Neural progenitor cell (in vitro differentiated cells): Measurements from ENCODE around the gene ALKBH1. TPM values are rescaled to one million over a fixed set of nuclear protein-coding genes. Genes with fewer than 3 reads are reported as not detected.

Experiments used
- DNase-seq: peaks from one replicate; pipeline ENCODE4 v3.0.0-alpha.2; 2016; ENCODE audit warnings: low spot score
- H2AFZ ChIP-seq: fragments of 200-600 bp; sonication (generic); replicated peaks from 2 replicates; pipeline ENCODE4 v1.6.1; 2016; ENCODE audit warnings: antibody characterized with exemption
- H3F3A ChIP-seq: fragments of 200-600 bp; sonication (generic); 2 replicates; pipeline ENCODE4 v1.6.1; 2016; ENCODE audit warnings: antibody characterized with exemption, low read depth
- H3K27ac ChIP-seq: fragments of 200-600 bp; sonication (generic); 2 replicates; pipeline ENCODE4 v1.5.1; 2016; ENCODE audit warnings: mild to moderate bottlenecking
- H3K27me3 ChIP-seq: fragments of 200-600 bp; sonication (generic); 2 replicates; pipeline ENCODE4 v1.6.1; 2016; ENCODE audit warnings: mild to moderate bottlenecking, moderate library complexity
- H3K36me3 ChIP-seq: fragments of 200-600 bp; sonication (generic); 2 replicates; pipeline ENCODE4 v1.5.1; 2016
- H3K4me1 ChIP-seq: fragments of 200-600 bp; sonication (generic); 2 replicates; pipeline ENCODE4 v1.6.1; 2016; ENCODE audit warnings: mixed run types
- H3K4me2 ChIP-seq: fragments of 200-600 bp; sonication (generic); 2 replicates; pipeline ENCODE4 v1.6.1; 2016
- H3K4me3 ChIP-seq: fragments of 200-600 bp; sonication (generic); 2 replicates; pipeline ENCODE4 v1.5.1; 2016
- H3K79me2 ChIP-seq: fragments of 200-600 bp; sonication (generic); 2 replicates; pipeline ENCODE4 v1.6.1; 2016; ENCODE audit warnings: low read depth
- H3K9ac ChIP-seq: fragments of 200-600 bp; sonication (generic); 2 replicates; pipeline ENCODE4 v1.6.1; 2016
- H3K9me3 ChIP-seq: fragments of 200-600 bp; sonication (generic); 2 replicates; pipeline ENCODE4 v1.5.1; 2016; ENCODE audit warnings: low read depth
- H4K20me1 ChIP-seq: fragments of 200-600 bp; sonication (generic); 2 replicates; pipeline ENCODE4 v1.6.1; 2016; ENCODE audit warnings: low read depth
- H3K27ac Mint-ChIP-seq: 3 replicates; pipeline ENCODE4 v1.8.0; 2021; ENCODE audit warnings: mixed read lengths
- H3K27me3 Mint-ChIP-seq: 2 replicates; pipeline ENCODE4 v1.8.0; 2022; ENCODE audit warnings: low read depth, mild to moderate bottlenecking, inconsistent platforms, moderate library complexity, mixed read lengths; ENCODE audit not compliant: insufficient read depth
- H3K36me3 Mint-ChIP-seq: 3 replicates; pipeline ENCODE4 v1.8.0; 2021; ENCODE audit warnings: mixed read lengths
- H3K4me1 Mint-ChIP-seq: 3 replicates; pipeline ENCODE4 v1.8.0; 2021; ENCODE audit warnings: mixed read lengths
- H3K4me3 Mint-ChIP-seq: 3 replicates; pipeline ENCODE4 v1.8.0; 2021; ENCODE audit warnings: mild to moderate bottlenecking, moderate library complexity, mixed read lengths
- H3K9me3 Mint-ChIP-seq: 3 replicates; pipeline ENCODE4 v1.8.0; 2020; ENCODE audit warnings: mixed read lengths
- EZH2 ChIP-seq: fragments of 200-600 bp; sonication (generic); IDR thresholded peaks from 2 replicates; pipeline ENCODE4 v1.6.1; 2017; ENCODE audit warnings: antibody characterized with exemption, mild to moderate bottlenecking, moderate library complexity
- EZH2phosphoT487 ChIP-seq: fragments of 200-600 bp; sonication (generic); IDR thresholded peaks from 2 replicates; pipeline ENCODE4 v1.6.1; 2017; ENCODE audit warnings: antibody characterized with exemption
- total RNA-seq: library from RNA; depleted of rRNA; stranded (reverse); fragments of >200 nt; gene quantifications from 2 replicates; pipeline ENCODE4 v1.2.3, GENCODE V29; 2015; ENCODE audit warnings: low replicate concordance
- TF ChIP-seq, protein P1 (sequence below): fragments of 200-600 bp; sonication (generic); IDR thresholded peaks from 2 replicates; pipeline ENCODE4 v1.5.1; 2017; ENCODE audit warnings: antibody characterized with exemption, mild to moderate bottlenecking

ALKBH1 gene
- total RNA-seq, 1 donor from 2014 or later, result 19.2 TPM

DNA sequence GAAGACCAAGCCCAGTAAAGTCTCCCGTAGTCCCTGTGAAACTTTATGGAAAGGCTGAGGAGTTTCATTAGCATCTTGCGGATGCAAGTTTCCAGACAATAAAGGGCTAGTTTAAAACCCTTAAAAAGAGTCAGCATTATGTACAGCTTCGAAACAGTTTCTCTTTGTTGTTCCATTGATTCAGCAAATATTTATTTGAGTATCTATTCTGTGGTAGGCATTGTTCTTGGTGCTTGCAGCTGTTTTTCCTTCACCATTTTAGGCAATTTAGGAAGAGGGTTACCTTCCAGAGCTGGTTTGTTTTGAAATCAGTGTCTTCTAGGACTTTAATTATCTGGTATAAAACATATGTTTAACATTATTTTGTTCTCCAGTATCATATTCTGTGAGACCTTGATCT lies 1.6 kb upstream of the ALKBH1 start:
- peak overlapping the region; percentile 96 for H3K4me3 ChIP-seq
- TF ChIP-seq EZH2phosphoT487, result no peak
- TF ChIP-seq, protein P1, sequence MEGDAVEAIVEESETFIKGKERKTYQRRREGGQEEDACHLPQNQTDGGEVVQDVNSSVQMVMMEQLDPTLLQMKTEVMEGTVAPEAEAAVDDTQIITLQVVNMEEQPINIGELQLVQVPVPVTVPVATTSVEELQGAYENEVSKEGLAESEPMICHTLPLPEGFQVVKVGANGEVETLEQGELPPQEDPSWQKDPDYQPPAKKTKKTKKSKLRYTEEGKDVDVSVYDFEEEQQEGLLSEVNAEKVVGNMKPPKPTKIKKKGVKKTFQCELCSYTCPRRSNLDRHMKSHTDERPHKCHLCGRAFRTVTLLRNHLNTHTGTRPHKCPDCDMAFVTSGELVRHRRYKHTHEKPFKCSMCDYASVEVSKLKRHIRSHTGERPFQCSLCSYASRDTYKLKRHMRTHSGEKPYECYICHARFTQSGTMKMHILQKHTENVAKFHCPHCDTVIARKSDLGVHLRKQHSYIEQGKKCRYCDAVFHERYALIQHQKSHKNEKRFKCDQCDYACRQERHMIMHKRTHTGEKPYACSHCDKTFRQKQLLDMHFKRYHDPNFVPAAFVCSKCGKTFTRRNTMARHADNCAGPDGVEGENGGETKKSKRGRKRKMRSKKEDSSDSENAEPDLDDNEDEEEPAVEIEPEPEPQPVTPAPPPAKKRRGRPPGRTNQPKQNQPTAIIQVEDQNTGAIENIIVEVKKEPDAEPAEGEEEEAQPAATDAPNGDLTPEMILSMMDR, result no peak
- TF ChIP-seq EZH2, result no peak
- peaks cover 13% of the 10 kb centered on the region for H3K4me1 ChIP-seq
- no peaks in the 10 kb centered on the region for H3K27me3 Mint-ChIP-seq
- no peak for DNase-seq
- no peak overlapping the region for H3K27ac Mint-ChIP-seq
- peaks cover 10% of the 10 kb centered on the region for H3K36me3 ChIP-seq
- H3F3A ChIP-seq, result peaks cover 12% of the 10 kb centered on the region
- H3K36me3 Mint-ChIP-seq, result no peaks in the 10 kb centered on the region
- peak overlapping the region; percentile 99 for H3K4me3 Mint-ChIP-seq
- peak overlapping the region; percentile 94 for H3K9ac ChIP-seq
- H3K9me3 Mint-ChIP-seq, result no peaks in the 10 kb centered on the region
- H3K27ac ChIP-seq, result no peak overlapping the region
- H3K4me1 Mint-ChIP-seq, result peaks cover 19% of the 10 kb centered on the region
- H4K20me1 ChIP-seq, result peaks cover 39% of the 10 kb centered on the region
- H3K79me2 ChIP-seq, result peaks cover 97% of the 10 kb centered on the region
- H2AFZ ChIP-seq, result no peak overlapping the region
- no peaks in the 10 kb centered on the region for H3K9me3 ChIP-seq
- peak overlapping the region; percentile 96 for H3K4me2 ChIP-seq
- no peaks in the 10 kb centered on the region for H3K27me3 ChIP-seq

DNA sequence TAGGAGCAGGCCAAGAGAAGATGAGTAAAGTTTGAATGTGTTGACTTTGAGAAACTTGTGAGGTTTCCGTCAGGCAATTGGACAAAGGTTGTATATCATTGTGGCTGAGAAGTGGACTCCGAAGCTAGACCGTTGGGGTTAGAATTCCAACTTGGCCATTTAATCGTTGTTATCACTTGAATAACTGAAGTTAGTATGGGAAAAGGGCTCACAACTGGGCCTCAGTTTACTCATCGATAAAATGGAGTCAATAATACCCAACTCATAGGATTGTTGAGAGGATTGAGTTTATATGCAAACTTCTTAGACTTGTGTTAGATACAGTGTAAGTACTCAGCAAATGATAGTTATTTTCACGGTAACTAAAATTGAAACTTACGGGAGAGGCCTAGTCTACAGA lies 926 bp upstream of the ALKBH1 start:
- Mint-ChIP-seq H3K4me3 (peak overlapping the region; percentile 99), H3K27ac (peak overlapping the region; percentile 99), H3K27me3 (no peaks in the 10 kb centered on the region), H3K9me3 (no peaks in the 10 kb centered on the region), H3K36me3 (no peaks in the 10 kb centered on the region), H3K4me1 (peaks cover 19% of the 10 kb centered on the region)
- Histone ChIP-seq H2AFZ (no peak overlapping the region), H3K4me3 (peak overlapping the region; percentile 96), H3K9me3 (no peaks in the 10 kb centered on the region), H3F3A (peaks cover 6% of the 10 kb centered on the region), H3K27ac (no peak overlapping the region), H3K4me1 (peaks cover 13% of the 10 kb centered on the region), H3K27me3 (no peaks in the 10 kb centered on the region), H3K4me2 (peak overlapping the region; percentile 96), H3K79me2 (peaks cover 90% of the 10 kb centered on the region), H3K9ac (peak overlapping the region; percentile 94), H4K20me1 (peaks cover 36% of the 10 kb centered on the region), H3K36me3 (peaks cover 10% of the 10 kb centered on the region)
- TF ChIP-seq EZH2phosphoT487 (no peak), EZH2 (no peak)
- TF ChIP-seq, protein P1, result no peak
- no peak for DNase-seq

DNA sequence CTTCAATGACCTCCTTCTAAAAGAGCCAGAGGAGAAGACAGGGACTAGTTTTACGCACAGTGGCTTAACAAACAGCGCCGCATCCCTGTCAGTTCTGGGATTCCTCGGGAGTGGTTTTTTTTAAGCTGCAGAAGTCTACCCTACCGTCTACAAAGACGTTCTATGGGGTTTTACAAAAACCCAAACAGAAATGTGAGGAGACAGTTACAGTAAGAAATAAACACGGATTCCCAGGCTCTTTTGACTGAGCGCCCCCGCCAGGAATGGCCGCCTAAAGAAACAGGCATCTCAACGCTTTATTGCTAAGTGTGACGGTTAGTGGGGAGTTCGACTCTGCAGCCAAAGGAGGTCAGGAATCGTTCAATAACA lies 484 bp downstream of the ALKBH1 start:
- peak; percentile 54 for DNase-seq
- peak overlapping the region; percentile 96 for H3K4me3 ChIP-seq
- H3K4me3 Mint-ChIP-seq, result peak overlapping the region; percentile 99
- H3K4me2 ChIP-seq, result peak overlapping the region; percentile 96
- H3K4me1 ChIP-seq, result peaks cover 13% of the 10 kb centered on the region
- H3K27ac ChIP-seq, result no peak overlapping the region
- peak overlapping the region; percentile 92 for H3K27ac Mint-ChIP-seq
- H3K4me1 Mint-ChIP-seq, result peaks cover 19% of the 10 kb centered on the region
- H2AFZ ChIP-seq, result peak overlapping the region; percentile 85
- H3K36me3 ChIP-seq, result peaks cover 4% of the 10 kb centered on the region
- TF ChIP-seq, protein P1, result peak; percentile 40
- TF ChIP-seq EZH2, result no peak
- no peaks in the 10 kb centered on the region for H3F3A ChIP-seq
- peak overlapping the region; percentile 94 for H3K9ac ChIP-seq
- H3K9me3 ChIP-seq, result no peaks in the 10 kb centered on the region
- no peaks in the 10 kb centered on the region for H3K9me3 Mint-ChIP-seq
- no peaks in the 10 kb centered on the region for H3K27me3 ChIP-seq
- H3K79me2 ChIP-seq, result peaks cover 77% of the 10 kb centered on the region
- peaks cover 31% of the 10 kb centered on the region for H4K20me1 ChIP-seq
- no peaks in the 10 kb centered on the region for H3K36me3 Mint-ChIP-seq
- H3K27me3 Mint-ChIP-seq, result no peaks in the 10 kb centered on the region
